Chondrocyte (in vitro differentiated cells): ENCODE data around the gene ZNF358. TPM values are rescaled to one million over a fixed set of nuclear protein-coding genes. Genes with fewer than 3 reads are reported as not detected.

ENCODE experiments used
- DNase-seq: peaks from one replicate; pipeline ENCODE4 v3.0.0; 2021; ENCODE audit warnings: mixed read lengths, low spot score
- H3K27ac Mint-ChIP-seq: one replicate; pipeline ENCODE4 v1.8.0; 2021; ENCODE audit warnings: mild to moderate bottlenecking, moderate library complexity, mixed read lengths; ENCODE audit not compliant: unreplicated experiment
- H3K27me3 Mint-ChIP-seq: 2 replicates; pipeline ENCODE4 v1.8.0; 2021; ENCODE audit warnings: low read depth, mixed read lengths
- H3K36me3 Mint-ChIP-seq: 2 replicates; pipeline ENCODE4 v1.8.0; 2021; ENCODE audit warnings: low read depth, mixed read lengths
- H3K4me1 Mint-ChIP-seq: 2 replicates; pipeline ENCODE4 v1.8.0; 2021; ENCODE audit warnings: low read depth, mild to moderate bottlenecking, mixed read lengths
- H3K4me3 Mint-ChIP-seq: one replicate; pipeline ENCODE4 v1.8.0; 2021; ENCODE audit warnings: mild to moderate bottlenecking, moderate library complexity, mixed read lengths; ENCODE audit not compliant: unreplicated experiment
- H3K9me3 Mint-ChIP-seq: 2 replicates; pipeline ENCODE4 v1.8.0; 2021; ENCODE audit warnings: low read depth, mixed read lengths
- total RNA-seq: library from RNA; stranded (reverse); gene quantifications from 3 replicates; pipeline ENCODE4 v1.2.1, GENCODE V29; 2021
- TF ChIP-seq, protein P1 (sequence below): fragments of 200-600 bp; sonication (generic); IDR thresholded peaks from 2 replicates; pipeline ENCODE4 v1.5.0; 2021; ENCODE audit warnings: antibody characterized with exemption, mild to moderate bottlenecking, moderate library complexity

Gene ZNF358
- total RNA-seq, 1 donor from 2014 or later, result 78.9 TPM

DNA sequence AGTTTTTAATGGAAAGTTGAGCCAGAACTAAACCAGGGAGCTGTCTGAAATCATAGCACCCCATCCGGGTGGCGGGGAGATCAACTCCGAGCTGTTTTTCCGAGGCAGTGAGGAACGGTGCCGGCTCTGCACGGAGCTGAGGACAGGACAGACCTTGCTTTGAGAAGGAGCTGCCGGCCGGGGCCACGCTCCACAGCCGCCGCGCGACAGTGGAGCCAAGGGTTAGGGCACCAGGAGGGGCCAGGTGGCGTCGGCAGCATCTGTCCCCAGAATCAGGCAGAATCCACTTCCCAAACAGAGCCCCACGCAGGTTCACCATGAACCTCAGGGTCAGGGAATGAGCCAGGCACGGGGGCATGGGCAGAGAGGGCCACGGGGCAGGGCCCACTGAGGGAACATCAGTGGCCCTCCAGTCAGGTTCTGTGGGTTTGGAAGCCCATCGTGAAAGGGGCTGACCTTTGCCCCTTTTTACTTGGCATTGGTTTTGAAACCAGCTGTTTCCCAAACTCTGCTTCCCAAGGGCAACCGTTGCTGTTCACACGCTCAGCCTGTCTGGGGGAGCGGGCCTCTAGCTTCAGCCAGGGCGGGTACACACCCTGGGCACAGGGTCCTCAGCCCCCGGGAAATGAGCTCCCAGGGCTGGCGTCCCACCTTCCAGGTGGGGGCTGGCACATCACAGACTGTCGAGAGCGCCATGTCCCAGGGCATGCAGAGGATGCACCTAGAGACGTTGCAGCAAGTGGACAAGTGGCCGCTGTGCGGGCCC is 45.2 kb upstream of the ZNF358 start:
- no peak for DNase-seq
- TF ChIP-seq, protein P1, sequence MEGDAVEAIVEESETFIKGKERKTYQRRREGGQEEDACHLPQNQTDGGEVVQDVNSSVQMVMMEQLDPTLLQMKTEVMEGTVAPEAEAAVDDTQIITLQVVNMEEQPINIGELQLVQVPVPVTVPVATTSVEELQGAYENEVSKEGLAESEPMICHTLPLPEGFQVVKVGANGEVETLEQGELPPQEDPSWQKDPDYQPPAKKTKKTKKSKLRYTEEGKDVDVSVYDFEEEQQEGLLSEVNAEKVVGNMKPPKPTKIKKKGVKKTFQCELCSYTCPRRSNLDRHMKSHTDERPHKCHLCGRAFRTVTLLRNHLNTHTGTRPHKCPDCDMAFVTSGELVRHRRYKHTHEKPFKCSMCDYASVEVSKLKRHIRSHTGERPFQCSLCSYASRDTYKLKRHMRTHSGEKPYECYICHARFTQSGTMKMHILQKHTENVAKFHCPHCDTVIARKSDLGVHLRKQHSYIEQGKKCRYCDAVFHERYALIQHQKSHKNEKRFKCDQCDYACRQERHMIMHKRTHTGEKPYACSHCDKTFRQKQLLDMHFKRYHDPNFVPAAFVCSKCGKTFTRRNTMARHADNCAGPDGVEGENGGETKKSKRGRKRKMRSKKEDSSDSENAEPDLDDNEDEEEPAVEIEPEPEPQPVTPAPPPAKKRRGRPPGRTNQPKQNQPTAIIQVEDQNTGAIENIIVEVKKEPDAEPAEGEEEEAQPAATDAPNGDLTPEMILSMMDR, result no peak
- Mint-ChIP-seq H3K4me1 (no peaks in the 10 kb centered on the region), H3K36me3 (peaks cover 1% of the 10 kb centered on the region), H3K27me3 (no peaks in the 10 kb centered on the region), H3K9me3 (no peaks in the 10 kb centered on the region), H3K27ac (no peak overlapping the region), H3K4me3 (no peak overlapping the region)

DNA sequence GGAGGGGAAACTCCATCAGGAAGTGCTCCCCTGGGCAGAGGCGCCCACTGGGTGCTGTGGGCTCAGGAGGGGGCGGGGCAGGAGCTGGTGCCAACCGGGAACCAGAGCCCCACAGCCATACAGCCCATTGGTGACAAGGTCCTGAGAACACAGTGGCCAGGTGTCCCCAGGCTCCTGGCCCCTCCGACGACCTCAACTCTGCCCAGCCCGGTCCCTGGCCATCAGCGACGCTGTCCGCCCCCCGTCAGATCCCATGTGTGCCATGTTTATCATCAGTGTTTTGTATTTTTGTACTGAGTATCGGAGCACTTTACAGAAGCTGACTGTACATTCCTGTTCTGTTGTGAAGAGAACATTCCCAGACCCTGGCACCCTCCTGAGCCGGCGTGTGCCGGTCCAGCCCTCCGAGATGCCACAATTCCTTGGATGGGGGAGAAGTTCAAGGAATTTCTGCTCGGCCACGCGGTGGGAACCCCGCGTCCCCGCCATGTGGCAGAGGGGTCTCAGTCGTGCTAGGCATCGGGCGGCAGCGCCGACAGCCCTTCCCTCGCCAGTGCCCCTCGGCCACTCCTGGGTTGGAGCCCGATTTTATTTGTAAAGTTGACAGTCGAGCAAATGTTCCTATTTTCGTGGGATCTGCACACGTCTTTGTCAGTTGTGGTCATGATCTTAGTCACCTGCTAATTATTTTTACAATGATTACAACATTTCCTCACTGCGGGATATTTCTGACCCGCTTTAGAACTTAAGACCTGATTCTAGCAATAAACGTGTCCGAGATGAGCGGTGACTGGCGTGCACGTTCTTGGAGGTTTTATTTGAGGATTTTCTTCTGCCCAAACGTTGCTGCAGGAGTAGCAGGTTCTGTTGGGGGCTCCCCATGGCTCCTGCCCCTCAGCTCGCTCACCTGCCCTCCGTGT is 43.9 kb upstream of the ZNF358 start:
- Mint-ChIP-seq H3K4me1 (no peaks in the 10 kb centered on the region), H3K27ac (no peak overlapping the region), H3K4me3 (no peak overlapping the region), H3K27me3 (no peaks in the 10 kb centered on the region), H3K36me3 (peaks cover 1% of the 10 kb centered on the region), H3K9me3 (no peaks in the 10 kb centered on the region)
- TF ChIP-seq, protein P1, result no peak
- no peak for DNase-seq

DNA sequence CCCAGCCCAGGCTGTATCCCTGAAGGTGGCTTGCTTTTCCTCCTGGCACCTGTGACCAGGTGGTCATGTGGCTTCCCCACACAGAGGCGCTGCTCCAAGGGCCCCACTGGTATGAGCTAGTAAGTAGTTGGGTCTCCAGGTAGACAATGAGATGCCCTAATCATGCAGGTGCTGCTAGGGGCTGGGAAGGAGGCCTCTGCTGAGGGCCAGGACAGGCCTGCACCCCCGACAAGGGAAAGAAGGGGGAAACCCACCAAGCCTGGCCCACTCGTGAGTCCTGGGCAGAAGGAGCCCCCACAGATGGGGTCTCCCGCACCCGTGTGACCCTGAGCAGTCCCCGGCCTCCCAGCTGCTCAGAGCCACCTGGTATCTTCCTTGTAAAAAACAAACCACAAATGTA is 40.2 kb upstream of the ZNF358 start:
- TF ChIP-seq, protein P1, result no peak
- no peak overlapping the region for H3K4me3 Mint-ChIP-seq
- peaks cover 12% of the 10 kb centered on the region for H3K4me1 Mint-ChIP-seq
- no peak overlapping the region for H3K27ac Mint-ChIP-seq
- no peaks in the 10 kb centered on the region for H3K36me3 Mint-ChIP-seq
- H3K27me3 Mint-ChIP-seq, result no peaks in the 10 kb centered on the region
- no peaks in the 10 kb centered on the region for H3K9me3 Mint-ChIP-seq
- no peak for DNase-seq

DNA sequence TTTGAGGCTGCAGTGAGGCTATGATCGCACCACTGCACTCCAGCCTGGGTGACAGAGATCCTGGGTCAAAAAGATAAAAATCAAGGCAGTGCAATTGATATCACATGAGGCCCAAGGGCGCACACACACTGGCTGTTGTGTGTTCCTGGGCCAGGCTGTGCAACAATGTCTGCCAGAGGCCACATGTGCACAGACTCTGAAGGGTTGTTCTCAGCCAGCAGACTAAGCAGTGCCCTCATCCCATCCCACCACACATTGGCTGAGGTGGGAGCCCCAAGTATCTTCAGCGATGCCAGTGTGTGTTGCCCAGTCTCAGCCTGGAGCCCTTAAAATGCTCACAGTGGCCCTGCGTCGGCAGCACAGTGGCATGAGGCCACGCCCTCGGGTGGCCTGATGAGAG is 39.7 kb upstream of the ZNF358 start:
- H3K4me3 Mint-ChIP-seq, result no peak overlapping the region
- peaks cover 13% of the 10 kb centered on the region for H3K4me1 Mint-ChIP-seq
- H3K27me3 Mint-ChIP-seq, result no peaks in the 10 kb centered on the region
- H3K36me3 Mint-ChIP-seq, result no peaks in the 10 kb centered on the region
- DNase-seq, result no peak
- TF ChIP-seq, protein P1, result no peak
- H3K27ac Mint-ChIP-seq, result no peak overlapping the region
- no peaks in the 10 kb centered on the region for H3K9me3 Mint-ChIP-seq

DNA sequence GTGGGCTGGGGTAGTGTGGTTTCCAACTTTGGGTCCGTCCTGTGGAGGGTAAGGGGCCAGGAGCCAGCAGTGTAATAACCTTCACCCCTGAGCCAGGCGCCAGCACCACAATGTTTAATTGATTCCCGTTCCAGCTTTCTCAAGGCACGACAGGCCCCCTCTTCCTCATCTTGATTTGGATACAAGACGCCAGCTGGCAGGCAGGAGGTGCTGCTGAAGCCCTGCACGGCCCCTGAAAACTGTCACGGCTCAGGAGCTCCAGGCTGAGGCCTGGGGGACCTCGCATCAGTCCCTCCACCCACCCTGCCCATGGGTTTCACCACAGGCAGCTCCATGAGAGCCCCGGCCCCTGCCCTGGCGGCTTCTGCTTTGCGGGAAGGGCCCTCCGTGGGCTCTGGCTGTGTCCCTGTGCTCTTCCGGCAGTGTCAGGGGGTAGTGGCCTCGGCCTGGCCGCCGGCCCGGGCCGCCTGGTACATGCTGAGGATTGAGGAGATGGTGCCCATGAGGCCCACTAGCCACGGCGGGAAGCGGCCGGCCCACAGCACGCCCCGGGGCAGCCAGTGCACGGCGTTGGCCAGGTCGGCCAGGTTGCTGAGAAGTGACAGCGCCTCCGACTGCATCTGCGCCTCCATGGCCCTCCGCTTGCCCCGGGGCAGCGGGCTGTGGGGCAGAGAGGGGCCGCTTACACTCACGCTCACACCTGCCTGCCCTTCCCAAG is 39.0 kb upstream of the ZNF358 start:
- DNase-seq, result no peak
- TF ChIP-seq, protein P1, result no peak

More for the DNA sequence above, 39.0 kb upstream of the ZNF358 start:
- H3K9me3 Mint-ChIP-seq, result no peaks in the 10 kb centered on the region
- peaks cover 13% of the 10 kb centered on the region for H3K4me1 Mint-ChIP-seq
- no peaks in the 10 kb centered on the region for H3K27me3 Mint-ChIP-seq
- H3K36me3 Mint-ChIP-seq, result no peaks in the 10 kb centered on the region
- H3K27ac Mint-ChIP-seq, result no peak overlapping the region
- no peak overlapping the region for H3K4me3 Mint-ChIP-seq
